Tibial artery (tissue), 4 donors: Measurements from ENCODE around the gene XRCC4.

Source experiments
- DNase-seq, 2 donors: peaks; one replicate each; pipeline ENCODE4 v3.0.0-alpha.2; 2019
- H3K27ac ChIP-seq, 2 donors: fragments of 200-600 bp; sonication (generic) in 1 of 2; 1 replicate in 1 of 2; 2 replicates in 1 of 2; pipeline ENCODE4 v1.5.1; 2018 to 2019; ENCODE audit warnings: mild to moderate bottlenecking in 1 of 2
- H3K27me3 ChIP-seq, 2 donors: fragments of 200-600 bp; sonication (generic) in 1 of 2; one replicate each; pipeline versions ENCODE4 v1.5.1 to v1.6.0; 2016 to 2019
- H3K36me3 ChIP-seq, 3 donors: fragments of 200-600 bp; sonication (generic) in 2 of 3; one replicate each; pipeline ENCODE4 v1.5.1; 2016 to 2019; ENCODE audit warnings: mild to moderate bottlenecking in 2 of 3
- H3K4me1 ChIP-seq, 4 donors: fragments of 200-600 bp; sonication (generic) in 2 of 4; 1 replicate in 3 of 4; 2 replicates in 1 of 4; pipeline ENCODE4 v1.5.1; 2016 to 2019
- H3K4me3 ChIP-seq, 2 donors: fragments of 200-600 bp; sonication (generic) in 1 of 2; 1 replicate in 1 of 2; 2 replicates in 1 of 2; pipeline ENCODE4 v1.5.1; 2018 to 2019; ENCODE audit warnings: mild to moderate bottlenecking in 2 of 2
- H3K9me3 ChIP-seq, 3 donors: fragments of 200-600 bp; sonication (generic) in 1 of 3; one replicate each; pipeline ENCODE4 v1.5.1; 2016 to 2019
- CTCF ChIP-seq, 2 experiments: fragments of 200-600 bp in 1 of 2; fragments of 450-650 bp in 1 of 2; IDR thresholded peaks; one replicate each; pipeline ENCODE4 v1.5.1; 2017 to 2019; ENCODE audit warnings: antibody characterized with exemption in 2 of 2, mild to moderate bottlenecking in 1 of 2, moderate library complexity in 1 of 2
- intact Hi-C: fragments of 100-400 bp; cut with DNase I; formaldehyde crosslinking; loops from one replicate; pipeline ENCODE4 v1.15.0; 2023; ENCODE audit warnings: low total_unique reads

XRCC4 gene

GRCh38 chr5:83374547-83374946, 297.2 kb downstream of the XRCC4 start:
- peak in 1 of 2 donors; percentile 58 for DNase-seq
- Histone ChIP-seq H3K4me3 (no peak overlapping the region), H3K36me3 (no peaks in the 10 kb centered on the region), H3K4me1 (peaks cover 0 to 28% (median 0%) of the 10 kb centered on the region in 4 donors), H3K27ac (no peak overlapping the region), H3K9me3 (no peaks in the 10 kb centered on the region), H3K27me3 (no peaks in the 10 kb centered on the region)
- no peak for TF ChIP-seq CTCF (IDR thresholded peaks at IDR 0.05)
- intact Hi-C loops: no loop called here

GRCh38 chr5:83375049-83375745, 297.9 kb downstream of the XRCC4 start:
- H3K27me3 ChIP-seq: no peaks in the 10 kb centered on the region
- intact Hi-C loops: no loop called here
- no peaks in the 10 kb centered on the region for H3K36me3 ChIP-seq
- TF ChIP-seq CTCF (IDR thresholded peaks at IDR 0.05): no peak
- DNase-seq: no peak
- H3K4me1 ChIP-seq: peaks cover 0 to 28% (median 0%) of the 10 kb centered on the region in 4 donors
- H3K9me3 ChIP-seq: no peaks in the 10 kb centered on the region
- H3K4me3 ChIP-seq: no peak overlapping the region
- peak overlapping the region in 1 of 2 donors; percentile 3 for H3K27ac ChIP-seq

GRCh38 chr5:83376461-83376860, 299.1 kb downstream of the XRCC4 start:
- intact Hi-C loops: no loop called here
- TF ChIP-seq CTCF (IDR thresholded peaks at IDR 0.05): no peak
- H3K9me3 ChIP-seq: no peaks in the 10 kb centered on the region
- H3K4me3 ChIP-seq: no peak overlapping the region
- no peaks in the 10 kb centered on the region for H3K27me3 ChIP-seq
- H3K36me3 ChIP-seq: no peaks in the 10 kb centered on the region
- peaks cover 0 to 28% (median 0%) of the 10 kb centered on the region in 4 donors for H3K4me1 ChIP-seq
- H3K27ac ChIP-seq: peak overlapping the region in 1 of 2 donors; percentile 52
- DNase-seq: no peak

GRCh38 chr5:83377131-83377865, 300.0 kb downstream of the XRCC4 start:
- no peaks in the 10 kb centered on the region for H3K9me3 ChIP-seq
- H3K4me3 ChIP-seq: no peak overlapping the region
- no peaks in the 10 kb centered on the region for H3K27me3 ChIP-seq
- no peaks in the 10 kb centered on the region for H3K36me3 ChIP-seq
- intact Hi-C loops: no loop called here
- H3K4me1 ChIP-seq: peaks cover 0 to 28% (median 0%) of the 10 kb centered on the region in 4 donors
- TF ChIP-seq CTCF (IDR thresholded peaks at IDR 0.05): no peak
- H3K27ac ChIP-seq: peak overlapping the region; percentile 9 to 52
- no peak for DNase-seq

GRCh38 chr5:83378624-83379289, 301.4 kb downstream of the XRCC4 start:
- Histone ChIP-seq H3K27me3 (no peaks in the 10 kb centered on the region), H3K4me3 (no peak overlapping the region), H3K36me3 (no peaks in the 10 kb centered on the region), H3K9me3 (no peaks in the 10 kb centered on the region), H3K27ac (no peak overlapping the region), H3K4me1 (peaks cover 0 to 28% (median 0%) of the 10 kb centered on the region in 4 donors)
- TF ChIP-seq CTCF (IDR thresholded peaks at IDR 0.05): no peak
- intact Hi-C loops: no loop called here
- DNase-seq: no peak
